Stimulated activated CD8-positive, alpha-beta memory T cell treated with anti-CD3 and anti-CD28 coated beads, Interleukin-12 subunit alpha, Interleukin-12 subunit beta, amount 100 ng/mL, for 4 hours (primary cell): ENCODE data around the gene MOSMO.
"Not testable (repeated sequence)": the region's sequence is repeated elsewhere in the genome, so short reads cannot be mapped to it uniquely, and the experiment has no call there.

Source experiments
- DNase-seq: peaks from one replicate; pipeline ENCODE4 v3.0.0-alpha.2; 2020; ENCODE audit warnings: low read depth

Gene MOSMO

GRCh38 chr16:22003195-22003594, 4.7 kb upstream of the MOSMO start:
- DNase-seq = no peak

GRCh38 chr16:22004341-22004740, 3.6 kb upstream of the MOSMO start:
- no peak for DNase-seq

- no peak for DNase-seq
Observed at GRCh38 chr16:22005746-22006145, 2.2 kb upstream of the MOSMO start.

- DNase-seq = no peak
Observed at GRCh38 chr16:22006636-22007035, 1.3 kb upstream of the MOSMO start.

GRCh38 chr16:22007159-22007508, 777 bp upstream of the MOSMO start:
- no peak for DNase-seq

- DNase-seq = no peak
Observed at GRCh38 chr16:22008215-22009059, 526 bp downstream of the MOSMO start.

GRCh38 chr16:22010902-22011301, 3.0 kb downstream of the MOSMO start:
- no peak for DNase-seq

- no peak for DNase-seq
Observed at GRCh38 chr16:22012241-22012640, 4.3 kb downstream of the MOSMO start.

GRCh38 chr16:22013486-22013885, 5.6 kb downstream of the MOSMO start:
- DNase-seq = no peak

- DNase-seq = no peak
Observed at GRCh38 chr16:22014271-22014873, 6.5 kb downstream of the MOSMO start.

- DNase-seq = no peak
Observed at GRCh38 chr16:22016927-22017326, 9.0 kb downstream of the MOSMO start.

- no peak for DNase-seq
Observed at GRCh38 chr16:22018559-22018958, 10.6 kb downstream of the MOSMO start.

GRCh38 chr16:22022151-22022550, 14.2 kb downstream of the MOSMO start:
- DNase-seq = no peak

- no peak for DNase-seq
Observed at GRCh38 chr16:22023505-22023904, 15.6 kb downstream of the MOSMO start.

- not testable (repeated sequence) for DNase-seq
Observed at GRCh38 chr16:22024785-22025184, 16.9 kb downstream of the MOSMO start.

- no peak for DNase-seq
Observed at GRCh38 chr16:22027633-22028032, 19.7 kb downstream of the MOSMO start.

GRCh38 chr16:22029632-22030031, 21.7 kb downstream of the MOSMO start:
- no peak for DNase-seq

GRCh38 chr16:22030087-22030812, 22.3 kb downstream of the MOSMO start:
- no peak for DNase-seq

GRCh38 chr16:22031483-22032083, 23.7 kb downstream of the MOSMO start:
- no peak for DNase-seq

- DNase-seq = no peak
Observed at GRCh38 chr16:22034503-22034902, 26.6 kb downstream of the MOSMO start.

GRCh38 chr16:22035153-22035552, 27.2 kb downstream of the MOSMO start:
- no peak for DNase-seq

- not testable (repeated sequence) for DNase-seq
Observed at GRCh38 chr16:22043882-22044281, 36.0 kb downstream of the MOSMO start.

GRCh38 chr16:22045888-22046287, 38.0 kb downstream of the MOSMO start:
- not testable (repeated sequence) for DNase-seq
